SK-N-SH (cell line): Measurements from ENCODE around the gene KIF3B. TPM values are rescaled to one million over a fixed set of nuclear protein-coding genes. Genes with fewer than 3 reads are reported as not detected.

Experiments used
- CTCF ChIA-PET: fragments of 300-600, 350-600 bp; formaldehyde crosslinking; extraction: SDS; loops from one replicate; lab custom pipeline; 2021; lab: Yijun Ruan, JAX
- POLR2A ChIA-PET: fragments of 350-600 bp; sonication (Branson Sonifier 250); formaldehyde crosslinking; extraction: SDS; loops from one replicate; lab custom pipeline; 2020; ENCODE audit warnings: antibody characterized with exemption, inconsistent platforms; lab: Yijun Ruan, JAX
- DNase-seq: peaks from one replicate; pipeline ENCODE4 v3.0.0; 2012
- H2AFZ ChIP-seq: fragments of 200-600 bp; sonication (generic); 2 replicates; pipeline ENCODE4 v1.8.1; 2016; ENCODE audit warnings: antibody characterized with exemption, mild to moderate bottlenecking, low read depth
- H3F3A ChIP-seq: fragments of 200-600 bp; sonication (generic); replicated peaks from 2 replicates; pipeline ENCODE3; 2016; ENCODE audit warnings: antibody characterized with exemption, mild to moderate bottlenecking; ENCODE audit not compliant: insufficient read depth
- H3K27ac ChIP-seq, 2 experiments: fragments of 200-500 bp in 1 of 2; fragments of 200-600 bp in 1 of 2; sonication (Bioruptor generic) in 1 of 2; sonication (generic), shearing (Covaris generic) in 1 of 2; 2 replicates each; pipeline versions ENCODE4 v1.5.1 to v1.6.1; 2014 to 2016; ENCODE audit warnings: low read depth in 2 of 2, inconsistent platforms in 1 of 2, low read length in 1 of 2, mild to moderate bottlenecking in 1 of 2, mixed read lengths in 1 of 2
- H3K27me3 ChIP-seq: fragments of 200-600 bp; sonication (generic), shearing (Covaris generic); 2 replicates; pipeline ENCODE4 v1.6.1; 2016; ENCODE audit warnings: mixed run types; ENCODE audit not compliant: insufficient read depth
- H3K36me3 ChIP-seq, 2 experiments: fragments of 200-500 bp in 1 of 2; fragments of 200-600 bp in 1 of 2; sonication (Bioruptor generic) in 1 of 2; sonication (generic) in 1 of 2; replicated peaks in 1 of 2; 2 replicates each; pipeline versions ENCODE3 to v1.5.1; 2014 to 2016; ENCODE audit warnings: low read length in 1 of 2, mild to moderate bottlenecking in 1 of 2; ENCODE audit not compliant: insufficient read depth in 2 of 2, control insufficient read depth in 1 of 2
- H3K4me1 ChIP-seq, 2 experiments: fragments of 200-500 bp in 1 of 2; fragments of 200-600 bp in 1 of 2; sonication (Bioruptor generic) in 1 of 2; sonication (generic), shearing (Covaris generic) in 1 of 2; 2 replicates each; pipeline versions ENCODE4 v1.5.1 to v1.6.1; 2014 to 2016; ENCODE audit warnings: low read depth in 1 of 2, low read length in 1 of 2, mixed run types in 1 of 2; ENCODE audit not compliant: insufficient read depth in 2 of 2, control insufficient read depth in 1 of 2
- H3K4me2 ChIP-seq: fragments of 200-600 bp; sonication (generic), shearing (Covaris generic); 2 replicates; pipeline ENCODE4 v1.6.1; 2017; ENCODE audit warnings: mixed run types
- H3K4me3 ChIP-seq, 2 experiments: fragments of 200-500 bp in 1 of 2; fragments of 200-600 bp in 1 of 2; sonication (Bioruptor generic) in 1 of 2; sonication (generic), shearing (Covaris generic) in 1 of 2; 2 replicates each; pipeline versions ENCODE4 v1.5.1 to v1.8.1; 2014 to 2016; ENCODE audit warnings: low read depth in 2 of 2, inconsistent platforms in 1 of 2, low read length in 1 of 2, mild to moderate bottlenecking in 1 of 2, mixed read lengths in 1 of 2, moderate library complexity in 1 of 2
- H3K79me2 ChIP-seq: fragments of 200-600 bp; sonication (generic); 2 replicates; pipeline ENCODE4 v1.8.1; 2017; ENCODE audit warnings: mild to moderate bottlenecking; ENCODE audit not compliant: insufficient read depth
- H3K9ac ChIP-seq: fragments of 200-600 bp; sonication (generic); 2 replicates; pipeline ENCODE4 v1.6.1; 2017; ENCODE audit warnings: mixed run types
- H3K9me2 ChIP-seq: fragments of 200-600 bp; sonication (generic); 2 replicates; pipeline ENCODE4 v1.6.1; 2017; ENCODE audit warnings: mixed run types
- H3K9me3 ChIP-seq: fragments of 200-600 bp; sonication (generic); 2 replicates; pipeline ENCODE4 v1.6.1; 2017; ENCODE audit warnings: mixed run types, mild to moderate bottlenecking, moderate library complexity
- H4K20me1 ChIP-seq: fragments of 200-600 bp; sonication (generic); 2 replicates; pipeline ENCODE4 v1.6.1; 2017; ENCODE audit warnings: mild to moderate bottlenecking, mixed run types; ENCODE audit not compliant: insufficient read depth
- CHD2 ChIP-seq: fragments of 150-350 bp; IDR thresholded peaks from 2 replicates; pipeline ENCODE4 v1.6.1; 2018; ENCODE audit warnings: low read length; ENCODE audit not compliant: partially characterized antibody
- ELF1 ChIP-seq: IDR thresholded peaks from 2 replicates; pipeline ENCODE4 v1.4.0; 2012
- EP300 ChIP-seq, 2 experiments: IDR thresholded peaks; 2 replicates each; pipeline versions ENCODE4 v1.4.0 to v1.6.1; 2012; ENCODE audit warnings: borderline replicate concordance in 1 of 2, low read depth in 1 of 2, low read length in 1 of 2
- EZH2phosphoT487 ChIP-seq: fragments of 200-600 bp; sonication (generic); IDR thresholded peaks from 2 replicates; pipeline ENCODE4 v1.6.1; 2017; ENCODE audit warnings: low read depth, mixed run types, mild to moderate bottlenecking, antibody characterized with exemption, moderate library complexity, borderline replicate concordance
- FOXM1 ChIP-seq: IDR thresholded peaks from 2 replicates; pipeline ENCODE4 v1.4.0; 2012; ENCODE audit warnings: low read depth, mild to moderate bottlenecking
- GABPA ChIP-seq: IDR thresholded peaks from 2 replicates; pipeline ENCODE4 v1.4.0; 2012; ENCODE audit warnings: low read depth, mild to moderate bottlenecking
- GATA2 ChIP-seq: sonication (generic); formaldehyde crosslinking; IDR thresholded peaks from 2 replicates; pipeline ENCODE4 v1.5.0; 2020; ENCODE audit warnings: mild to moderate bottlenecking, missing genetic modification reagents
- JUND ChIP-seq: IDR thresholded peaks from 2 replicates; pipeline ENCODE4 v1.4.0; 2012
- MEF2A ChIP-seq: IDR thresholded peaks from 2 replicates; pipeline ENCODE4 v1.4.0; 2012; ENCODE audit warnings: low read depth, borderline replicate concordance
- RCOR1 ChIP-seq: fragments of 150-350 bp; IDR thresholded peaks from 2 replicates; pipeline ENCODE4 v1.6.1; 2017; ENCODE audit warnings: antibody characterized with exemption, low read length
- RFX5 ChIP-seq: IDR thresholded peaks from 2 replicates; pipeline ENCODE4 v1.6.1; 2012; ENCODE audit warnings: mild to moderate bottlenecking, improper control_type of control experiment, low read length
- TAF1 ChIP-seq: IDR thresholded peaks from 2 replicates; pipeline ENCODE4 v1.6.1; 2012; ENCODE audit warnings: low read depth, mild to moderate bottlenecking, low read length, moderate library complexity, borderline replicate concordance
- TCF12 ChIP-seq: IDR thresholded peaks from 2 replicates; pipeline ENCODE4 v1.4.0; 2012
- TEAD4 ChIP-seq: IDR thresholded peaks from 2 replicates; pipeline ENCODE4 v1.4.0; 2012; ENCODE audit warnings: mild to moderate bottlenecking, borderline replicate concordance; ENCODE audit not compliant: insufficient read depth
- YY1 ChIP-seq: IDR thresholded peaks from 2 replicates; pipeline ENCODE4 v1.4.0; 2012; ENCODE audit warnings: low read depth, mild to moderate bottlenecking
- WGBS: methylation state at CpG from one replicate; pipeline ENCODE4 v1.1.6; 2017; ENCODE audit warnings: low lambda C conversion rate; 5-methylcytosine and 5-hydroxymethylcytosine counted together
- polyA plus RNA-seq, 3 experiments: library from polyadenylated mRNA; depleted of rRNA; stranded (reverse); fragments of >200 nt; gene quantifications; 2 replicates each; pipeline ENCODE4 v1.2.3, GENCODE V29; 2012
- TF ChIP-seq, protein P1 (sequence below): IDR thresholded peaks from 2 replicates; pipeline ENCODE4 v1.6.1; 2012; ENCODE audit warnings: mild to moderate bottlenecking, low read depth, low read length, moderate library complexity

Gene KIF3B
- polyA plus RNA-seq, 1 of the 3 experiments (the other 2 are of a cell fraction), result 18.6 TPM

DNA sequence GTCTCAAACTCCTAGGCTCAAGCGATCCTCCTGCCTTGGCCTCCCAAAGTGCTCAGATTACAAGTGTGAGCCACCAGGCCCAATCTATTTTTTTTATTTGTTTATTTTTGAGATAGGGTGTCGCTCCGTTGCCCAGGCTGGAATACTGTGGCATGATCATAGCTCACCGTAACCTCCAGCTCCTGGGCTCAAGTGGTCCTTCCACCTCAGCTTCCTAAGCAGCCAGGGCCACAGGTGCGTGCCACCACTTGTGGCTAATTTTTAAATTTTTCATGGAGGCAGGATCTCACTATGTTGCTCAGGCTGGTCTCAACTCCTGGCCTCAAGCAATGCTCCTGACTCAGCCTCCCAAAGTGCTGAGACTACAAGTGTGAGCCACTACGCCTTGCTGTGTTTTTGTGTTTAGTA lies 9.8 kb downstream of the KIF3B start:
- Histone ChIP-seq H3K36me3 (peaks cover 0 to 10% of the 10 kb centered on the region in 2 experiments), H3K27me3 (no peaks in the 10 kb centered on the region), H3K9ac (no peak overlapping the region), H3K79me2 (peaks cover 83% of the 10 kb centered on the region), H3K4me3 (no peak overlapping the region), H3K9me2 (no peaks in the 10 kb centered on the region), H4K20me1 (peaks cover 16% of the 10 kb centered on the region; the same call in 1 of the 2 replicates), H3K9me3 (no peaks in the 10 kb centered on the region), H3K4me1 (peaks cover 3 to 4% of the 10 kb centered on the region in 2 experiments), H2AFZ (no peak overlapping the region), H3K27ac (no peak overlapping the region), H3F3A (no peaks in the 10 kb centered on the region), H3K4me2 (no peak overlapping the region)
- 98% methylated on average over 6 of the region's 6 CpGs for WGBS
- ChIA-PET CTCF (no interaction called here), POLR2A (no interaction called here)
- no peak for TF ChIP-seq RCOR1
- TF ChIP-seq GATA2 (CRISPR knock-in tag), result no peak
- no peak for TF ChIP-seq CHD2
- no peak for TF ChIP-seq RFX5
- TF ChIP-seq, protein P1, sequence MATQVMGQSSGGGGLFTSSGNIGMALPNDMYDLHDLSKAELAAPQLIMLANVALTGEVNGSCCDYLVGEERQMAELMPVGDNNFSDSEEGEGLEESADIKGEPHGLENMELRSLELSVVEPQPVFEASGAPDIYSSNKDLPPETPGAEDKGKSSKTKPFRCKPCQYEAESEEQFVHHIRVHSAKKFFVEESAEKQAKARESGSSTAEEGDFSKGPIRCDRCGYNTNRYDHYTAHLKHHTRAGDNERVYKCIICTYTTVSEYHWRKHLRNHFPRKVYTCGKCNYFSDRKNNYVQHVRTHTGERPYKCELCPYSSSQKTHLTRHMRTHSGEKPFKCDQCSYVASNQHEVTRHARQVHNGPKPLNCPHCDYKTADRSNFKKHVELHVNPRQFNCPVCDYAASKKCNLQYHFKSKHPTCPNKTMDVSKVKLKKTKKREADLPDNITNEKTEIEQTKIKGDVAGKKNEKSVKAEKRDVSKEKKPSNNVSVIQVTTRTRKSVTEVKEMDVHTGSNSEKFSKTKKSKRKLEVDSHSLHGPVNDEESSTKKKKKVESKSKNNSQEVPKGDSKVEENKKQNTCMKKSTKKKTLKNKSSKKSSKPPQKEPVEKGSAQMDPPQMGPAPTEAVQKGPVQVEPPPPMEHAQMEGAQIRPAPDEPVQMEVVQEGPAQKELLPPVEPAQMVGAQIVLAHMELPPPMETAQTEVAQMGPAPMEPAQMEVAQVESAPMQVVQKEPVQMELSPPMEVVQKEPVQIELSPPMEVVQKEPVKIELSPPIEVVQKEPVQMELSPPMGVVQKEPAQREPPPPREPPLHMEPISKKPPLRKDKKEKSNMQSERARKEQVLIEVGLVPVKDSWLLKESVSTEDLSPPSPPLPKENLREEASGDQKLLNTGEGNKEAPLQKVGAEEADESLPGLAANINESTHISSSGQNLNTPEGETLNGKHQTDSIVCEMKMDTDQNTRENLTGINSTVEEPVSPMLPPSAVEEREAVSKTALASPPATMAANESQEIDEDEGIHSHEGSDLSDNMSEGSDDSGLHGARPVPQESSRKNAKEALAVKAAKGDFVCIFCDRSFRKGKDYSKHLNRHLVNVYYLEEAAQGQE, result no peak
- TF ChIP-seq YY1, result no peak
- TF ChIP-seq GABPA, result no peak
- no peak for TF ChIP-seq EP300 (IDR thresholded peaks at IDR 0.05; ENCODE audit: borderline replicate concordance in 1 of 2, low read depth in 1 of 2, low read length in 1 of 2)
- TF ChIP-seq JUND, result no peak
- no peak for TF ChIP-seq TCF12
- TF ChIP-seq ELF1, result no peak
- no peak for TF ChIP-seq MEF2A
- TF ChIP-seq TEAD4, result no peak
- no peak for TF ChIP-seq TAF1
- TF ChIP-seq EZH2phosphoT487, result no peak
- no peak for TF ChIP-seq FOXM1
- DNase-seq, result no peak
